CD4-positive, alpha-beta T cell treated with Interleukin-1 beta for 1 hour (primary cell): ENCODE results near the gene OSGEPL1.
A peak's percentile ranks its signal among the peaks of the same experiment; 100 is the strongest.
"Not testable (repeated sequence)": the region's sequence is repeated elsewhere in the genome, so short reads cannot be mapped to it uniquely, and the experiment has no call there.

Experiments
- DNase-seq, 2 donors: peaks; one replicate each; pipeline ENCODE4 v3.0.0-alpha.2; 2020 to 2022

The OSGEPL1 gene

GRCh38 chr2:189729430-189729829 is 33.2 kb downstream of the OSGEPL1 start:
- DNase-seq, result no peak

DNA sequence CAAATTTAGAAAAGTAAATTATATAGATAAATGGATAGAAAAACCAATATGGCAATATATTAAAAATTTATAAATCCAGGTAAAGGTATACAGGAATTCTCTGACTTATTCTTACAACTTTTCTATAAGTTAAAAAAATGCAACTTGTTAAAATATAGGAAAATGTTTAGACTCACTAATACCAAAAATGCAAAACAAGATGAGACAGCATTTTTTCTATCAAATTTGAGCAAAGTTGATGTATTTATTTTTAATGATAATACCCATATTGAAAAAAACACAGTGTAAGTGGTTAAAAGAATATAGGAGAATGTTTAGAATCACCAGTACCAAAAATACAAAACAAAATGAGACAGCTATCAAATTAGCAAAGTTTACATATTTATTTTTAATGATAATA is 35.7 kb downstream of the OSGEPL1 start:
- DNase-seq, result no peak

GRCh38 chr2:189726271-189726670 is 36.3 kb downstream of the OSGEPL1 start:
- no peak for DNase-seq

GRCh38 chr2:189723192-189723591 is 39.4 kb downstream of the OSGEPL1 start:
- no peak for DNase-seq

GRCh38 chr2:189719571-189719970 is 43.0 kb downstream of the OSGEPL1 start:
- DNase-seq, result no peak

DNA sequence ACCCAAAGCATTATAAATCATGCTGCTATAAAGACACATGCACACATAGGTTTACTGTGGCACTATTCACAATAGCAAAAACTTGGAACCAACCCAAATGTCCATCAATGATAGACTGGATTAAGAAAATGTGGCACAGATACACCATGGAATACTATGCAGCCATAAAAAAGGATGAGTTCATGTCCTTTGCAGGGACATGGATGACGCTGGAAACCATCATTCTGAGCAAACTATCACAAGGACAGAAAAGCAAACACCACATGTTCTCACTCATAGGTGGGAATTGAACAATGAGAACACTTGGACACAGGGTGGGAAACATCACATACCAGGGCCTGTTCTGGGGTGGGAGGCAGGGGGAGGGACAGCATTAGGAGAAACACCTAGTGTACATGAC is 45.0 kb downstream of the OSGEPL1 start:
- DNase-seq, result not testable (repeated sequence)

- no peak for DNase-seq
Observed at GRCh38 chr2:189709501-189710221, 52.9 kb downstream of the OSGEPL1 start.

DNA sequence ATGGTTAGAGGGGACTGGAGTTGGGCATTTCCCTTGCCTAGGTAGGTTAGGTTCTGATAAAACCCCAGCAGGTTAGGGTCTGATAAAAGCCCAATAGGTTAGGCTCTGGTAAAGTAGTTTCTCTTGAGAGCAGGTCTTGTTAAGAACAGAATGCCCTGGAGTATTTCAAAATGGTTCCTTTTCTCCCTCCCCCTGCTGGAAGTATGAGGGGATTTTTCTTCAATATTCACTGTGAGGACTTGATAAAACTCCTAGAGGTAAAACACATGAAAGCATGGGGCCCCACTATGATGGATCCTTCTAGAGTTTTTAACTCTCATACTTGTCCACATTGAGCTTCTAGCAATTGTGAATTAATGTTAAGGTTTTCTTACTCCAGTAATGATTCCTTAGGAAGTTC is 60.5 kb downstream of the OSGEPL1 start:
- no peak for DNase-seq

DNA sequence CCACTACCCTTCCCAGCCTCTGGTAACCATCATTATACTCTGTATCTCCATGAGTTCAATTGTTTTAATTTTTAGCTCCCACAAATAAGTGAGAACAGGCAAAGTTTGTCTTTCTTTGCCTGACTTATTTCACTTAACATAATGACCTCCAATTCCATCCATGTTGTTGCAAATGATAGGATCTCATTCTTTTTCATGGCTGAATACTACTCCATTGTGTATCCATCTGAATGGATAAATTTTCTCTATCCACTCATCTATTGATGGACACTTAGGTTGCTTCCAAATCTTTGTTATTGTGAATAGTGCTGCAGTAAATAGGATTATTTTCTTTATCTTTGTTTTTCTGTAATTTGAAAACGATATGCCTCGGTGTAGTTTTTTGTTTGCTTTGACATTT is 61.9 kb downstream of the OSGEPL1 start:
- DNase-seq, result no peak

GRCh38 chr2:189698020-189698887 is 64.3 kb downstream of the OSGEPL1 start:
- peak; percentile 22 to 69 for DNase-seq
